Activated CD4-positive, alpha-beta T cell treated with anti-CD3 and anti-CD28 coated beads, Interleukin-2, amount 50 U/mL, for 16 hours (primary cell): Measurements from ENCODE around the gene ANGEL1.

Experiments used
- DNase-seq: peaks from one replicate; pipeline ENCODE4 v3.0.0-alpha.2; 2020

ANGEL1 gene

GRCh38 chr14:76820700-76821099 lies 8.0 kb upstream of the ANGEL1 start:
- no peak for DNase-seq

- DNase-seq, result no peak
Measured at GRCh38 chr14:76814726-76815645, 2.3 kb upstream of the ANGEL1 start.

- peak; percentile 4 for DNase-seq
Measured at GRCh38 chr14:76812093-76812421, 625 bp downstream of the ANGEL1 start.

GRCh38 chr14:76811561-76811960 lies 1.1 kb downstream of the ANGEL1 start:
- DNase-seq, result no peak

- peak; percentile 42 for DNase-seq
Measured at GRCh38 chr14:76810953-76811400, 1.7 kb downstream of the ANGEL1 start.

- DNase-seq, result no peak
Measured at GRCh38 chr14:76810525-76810924, 2.2 kb downstream of the ANGEL1 start.

- no peak for DNase-seq
Measured at GRCh38 chr14:76808990-76809389, 3.7 kb downstream of the ANGEL1 start.

- no peak for DNase-seq
Measured at GRCh38 chr14:76808011-76808410, 4.7 kb downstream of the ANGEL1 start.

GRCh38 chr14:76806446-76806845 lies 6.2 kb downstream of the ANGEL1 start:
- DNase-seq, result no peak

- no peak for DNase-seq
Measured at GRCh38 chr14:76793956-76794355, 18.7 kb downstream of the ANGEL1 start.

- DNase-seq, result no peak
Measured at GRCh38 chr14:76793324-76793723, 19.4 kb downstream of the ANGEL1 start.

GRCh38 chr14:76792422-76792821 lies 20.3 kb downstream of the ANGEL1 start:
- DNase-seq, result no peak

- no peak for DNase-seq
Measured at GRCh38 chr14:76786601-76787000, 26.1 kb downstream of the ANGEL1 start.

- DNase-seq, result peak; percentile 52
Measured at GRCh38 chr14:76784881-76785280, 27.8 kb downstream of the ANGEL1 start.

GRCh38 chr14:76784266-76784874 lies 28.3 kb downstream of the ANGEL1 start:
- DNase-seq, result no peak

GRCh38 chr14:76782885-76783566 lies 29.7 kb downstream of the ANGEL1 start:
- DNase-seq, result peak; percentile 57

- no peak for DNase-seq
Measured at GRCh38 chr14:76782115-76782884, 30.4 kb downstream of the ANGEL1 start.

GRCh38 chr14:76781648-76782051 lies 31.0 kb downstream of the ANGEL1 start:
- peak; percentile 24 for DNase-seq

- DNase-seq, result no peak
Measured at GRCh38 chr14:76780875-76781647, 31.6 kb downstream of the ANGEL1 start.

GRCh38 chr14:76780360-76780759 lies 32.3 kb downstream of the ANGEL1 start:
- DNase-seq, result no peak

GRCh38 chr14:76780058-76780345 lies 32.7 kb downstream of the ANGEL1 start:
- no peak for DNase-seq
